HG02885 (cell line): Measurements from ENCODE around the gene USP47.

ENCODE experiments used
- ATAC-seq: cut with Tn5 transposase; IDR thresholded peaks from one replicate; pipeline ENCODE4 v1.9.1; 2021; ENCODE audit warnings: mild to moderate bottlenecking; ENCODE audit not compliant: unreplicated experiment, poor library complexity

The USP47 gene

GRCh38 chr11:11989774-11990744 lies 148.3 kb downstream of the USP47 start:
- no peak for ATAC-seq

DNA sequence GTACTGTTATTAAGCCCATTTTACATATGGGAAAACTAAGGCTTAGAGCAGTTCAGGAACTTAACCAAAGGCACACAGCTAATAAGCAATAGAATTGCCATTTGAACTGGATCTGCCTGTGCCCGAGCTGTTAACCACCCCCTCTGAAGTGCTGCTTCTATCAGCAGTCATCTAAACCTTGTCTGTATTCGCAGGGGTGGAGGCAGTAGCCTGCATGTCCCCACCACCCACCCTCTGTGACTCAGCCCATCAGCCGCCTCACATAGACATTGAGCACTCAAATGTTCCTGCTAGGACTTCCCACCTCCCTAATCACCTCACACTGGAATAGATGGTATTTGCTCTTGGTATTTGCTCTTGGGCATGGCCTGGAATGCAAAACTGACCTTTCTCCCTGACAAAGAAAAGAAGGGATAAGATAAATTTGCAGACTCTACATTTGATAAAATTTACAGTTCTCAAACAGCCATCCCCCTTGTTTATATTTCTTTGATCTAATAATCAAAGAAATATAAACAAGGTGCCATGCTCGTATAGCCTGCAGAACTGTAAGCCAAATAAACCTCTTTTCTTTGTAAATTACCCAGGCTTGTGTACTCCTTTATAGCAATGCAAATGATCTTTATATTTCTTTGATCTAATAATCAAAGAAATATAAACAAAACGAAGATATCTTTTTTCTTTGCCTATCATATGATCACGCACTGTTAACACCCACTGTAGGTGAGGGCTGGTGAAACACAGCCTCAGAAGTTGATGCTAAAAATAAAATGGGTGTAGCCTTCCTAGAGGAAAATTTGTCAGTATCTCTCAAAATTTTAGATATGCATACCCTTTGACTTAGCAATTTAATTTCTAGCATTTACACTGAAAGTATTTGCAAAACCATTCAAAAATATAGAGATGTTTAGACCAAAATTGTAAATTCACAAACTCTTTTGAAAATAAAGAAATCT lies 150.8 kb downstream of the USP47 start:
- no peak for ATAC-seq

GRCh38 chr11:11993839-11994238 lies 152.1 kb downstream of the USP47 start:
- no peak for ATAC-seq

DNA sequence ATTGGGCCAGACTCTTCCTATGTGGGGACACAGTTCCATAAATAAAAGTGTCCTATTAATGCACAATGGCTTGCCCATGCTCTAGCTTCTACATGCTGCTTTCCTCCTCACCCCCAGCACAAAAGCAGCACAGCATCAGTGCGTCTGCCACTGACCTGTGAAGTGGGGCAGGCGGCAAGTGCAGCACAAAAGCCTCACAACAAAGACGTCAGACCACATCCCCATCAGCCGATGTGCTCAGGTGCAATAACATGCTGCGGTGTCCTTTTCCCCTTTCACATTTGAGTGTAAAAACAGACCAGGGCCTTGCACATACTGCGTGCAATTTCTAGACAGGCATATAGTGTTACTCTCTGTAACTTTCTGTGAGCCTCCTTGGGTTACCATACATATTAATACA lies 153.8 kb downstream of the USP47 start:
- no peak for ATAC-seq

DNA sequence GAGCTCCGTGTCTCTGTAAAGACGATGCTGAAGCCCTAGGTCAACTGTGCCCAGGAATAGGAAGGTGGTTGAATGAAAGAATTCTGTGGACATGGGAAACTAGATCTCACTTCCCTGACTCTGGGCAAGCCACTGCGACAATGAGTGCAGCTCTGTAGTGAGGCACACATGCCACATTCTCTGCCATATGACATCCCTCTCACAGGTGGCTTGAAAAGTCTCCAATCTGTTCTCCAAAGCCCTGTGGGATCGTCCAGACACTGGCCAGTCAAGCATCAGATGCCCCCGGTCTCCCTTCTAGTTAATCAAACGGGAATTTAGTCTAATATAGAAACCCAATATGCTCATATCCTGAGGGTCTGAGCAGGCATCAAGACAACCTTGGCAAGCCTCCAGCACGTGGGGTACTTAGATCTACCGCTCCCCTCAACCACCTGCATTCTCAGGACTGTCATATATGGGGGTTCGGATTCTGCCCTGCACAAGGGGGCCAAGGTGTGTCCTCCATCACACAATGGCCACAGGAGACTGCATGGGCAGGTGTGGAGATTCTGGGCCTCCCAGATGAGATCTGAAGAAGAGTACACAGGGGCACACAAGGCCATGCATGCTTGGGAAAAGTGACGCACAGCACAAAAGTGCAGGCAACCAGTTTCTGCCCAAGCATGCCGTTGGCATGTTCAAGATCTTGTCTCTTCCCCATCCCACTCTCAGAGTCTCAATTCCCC lies 154.7 kb downstream of the USP47 start:
- ATAC-seq = no peak

DNA sequence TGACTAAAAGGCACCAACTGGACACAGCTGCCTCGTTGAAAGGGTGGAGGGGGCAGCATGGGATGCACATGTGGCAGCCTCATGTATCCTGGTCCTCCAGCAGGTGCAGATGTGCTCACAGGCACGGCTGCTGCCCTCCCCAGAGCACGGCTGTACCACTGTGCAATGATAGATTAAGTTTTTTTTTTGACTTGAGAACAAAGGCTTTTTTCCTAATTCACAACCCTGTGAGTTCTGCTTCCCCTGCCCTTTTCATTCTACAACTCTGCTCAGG lies 155.2 kb downstream of the USP47 start:
- ATAC-seq = no peak

DNA sequence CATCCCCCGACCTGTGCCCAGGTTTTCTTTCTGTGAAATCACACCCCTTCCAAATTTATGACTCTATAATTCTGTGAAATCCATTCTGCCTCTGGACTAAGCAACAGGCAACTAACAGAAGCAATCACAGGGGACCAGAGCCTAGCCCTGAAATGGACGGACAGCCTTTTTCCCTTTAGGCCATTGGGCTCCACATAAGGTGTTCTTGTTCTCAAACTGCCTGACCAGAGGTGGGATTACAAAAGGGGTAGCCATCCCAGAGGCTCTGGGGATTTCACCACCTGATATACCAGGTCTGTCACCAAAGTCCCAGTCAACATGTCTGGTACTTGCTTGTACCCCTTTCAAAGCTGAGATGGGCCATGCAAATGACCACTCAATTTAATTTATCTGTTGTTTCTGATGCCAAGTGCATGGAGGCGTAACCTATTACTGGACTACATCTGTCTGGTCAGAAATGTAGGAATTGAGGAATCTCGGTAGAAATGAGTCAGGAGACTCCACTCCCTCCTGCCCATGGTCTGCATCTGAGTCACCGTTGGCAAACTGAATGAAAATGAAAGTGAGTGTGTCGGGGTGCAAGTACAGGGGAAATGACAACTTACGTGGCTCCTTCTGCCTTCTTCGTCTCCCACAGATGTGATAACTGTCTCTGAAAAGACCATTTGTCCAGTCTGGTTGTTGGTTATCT lies 156.5 kb downstream of the USP47 start:
- no peak for ATAC-seq

DNA sequence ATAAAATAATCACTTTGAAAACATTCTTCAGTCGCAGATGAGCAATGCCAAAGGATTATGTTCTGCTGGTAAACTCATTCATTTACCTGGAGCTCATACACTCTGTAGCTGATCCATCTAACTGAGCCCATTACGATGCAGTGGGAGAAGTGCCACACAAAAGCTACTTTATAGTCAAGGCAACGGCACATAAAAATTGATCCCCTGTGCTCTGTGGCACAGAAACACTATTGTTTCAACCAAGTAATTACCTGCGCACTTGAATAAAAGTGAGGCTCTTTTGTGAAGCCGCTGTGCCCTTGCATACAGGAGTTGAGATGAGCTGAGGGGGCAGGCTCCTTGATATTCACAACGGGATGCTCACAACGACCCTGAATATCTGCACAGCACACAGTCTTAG lies 159.4 kb downstream of the USP47 start:
- no peak for ATAC-seq

DNA sequence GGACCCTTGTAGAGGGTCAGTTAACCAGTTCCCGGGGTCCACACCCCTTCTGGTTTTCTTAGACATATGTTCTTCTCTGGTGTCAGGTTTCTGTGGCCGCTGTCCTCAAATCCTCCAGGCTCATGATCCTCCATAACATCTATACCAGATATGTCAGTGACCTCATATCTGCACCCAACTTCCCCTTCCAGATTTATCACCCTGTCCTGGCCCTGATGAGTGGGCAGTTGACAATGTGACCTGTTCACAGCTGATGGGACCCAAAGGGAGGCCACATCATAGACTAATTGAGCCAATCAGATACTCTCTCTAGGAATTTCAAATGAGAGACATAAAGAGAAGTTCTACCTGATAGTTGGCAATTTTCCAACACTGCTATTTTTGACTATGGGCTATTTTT lies 161.6 kb downstream of the USP47 start:
- no peak for ATAC-seq

DNA sequence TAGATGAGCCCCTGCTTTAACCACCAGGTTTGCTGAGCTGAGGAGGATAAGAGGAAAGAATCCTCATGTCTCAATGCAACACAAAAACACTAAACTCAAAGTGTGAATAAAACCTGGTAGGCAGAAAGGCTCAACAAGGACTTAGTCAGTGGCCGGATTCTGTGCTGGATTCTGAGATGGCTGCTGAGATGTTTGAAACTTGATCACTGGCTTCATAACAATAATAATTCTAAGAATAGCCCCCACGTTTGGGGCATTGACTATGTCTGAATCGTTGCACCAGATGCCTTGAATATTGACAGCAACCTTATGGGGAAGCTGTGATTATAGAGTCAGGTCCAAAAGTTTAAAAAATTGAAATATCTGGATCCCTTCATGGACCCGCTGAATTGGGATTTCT lies 162.0 kb downstream of the USP47 start:
- no peak for ATAC-seq

- no peak for ATAC-seq
These were observed 163.3 kb downstream of the USP47 start for GRCh38 chr11:12005061-12005460.

- ATAC-seq = no peak
These were observed 163.7 kb downstream of the USP47 start for GRCh38 chr11:12005476-12005875.

DNA sequence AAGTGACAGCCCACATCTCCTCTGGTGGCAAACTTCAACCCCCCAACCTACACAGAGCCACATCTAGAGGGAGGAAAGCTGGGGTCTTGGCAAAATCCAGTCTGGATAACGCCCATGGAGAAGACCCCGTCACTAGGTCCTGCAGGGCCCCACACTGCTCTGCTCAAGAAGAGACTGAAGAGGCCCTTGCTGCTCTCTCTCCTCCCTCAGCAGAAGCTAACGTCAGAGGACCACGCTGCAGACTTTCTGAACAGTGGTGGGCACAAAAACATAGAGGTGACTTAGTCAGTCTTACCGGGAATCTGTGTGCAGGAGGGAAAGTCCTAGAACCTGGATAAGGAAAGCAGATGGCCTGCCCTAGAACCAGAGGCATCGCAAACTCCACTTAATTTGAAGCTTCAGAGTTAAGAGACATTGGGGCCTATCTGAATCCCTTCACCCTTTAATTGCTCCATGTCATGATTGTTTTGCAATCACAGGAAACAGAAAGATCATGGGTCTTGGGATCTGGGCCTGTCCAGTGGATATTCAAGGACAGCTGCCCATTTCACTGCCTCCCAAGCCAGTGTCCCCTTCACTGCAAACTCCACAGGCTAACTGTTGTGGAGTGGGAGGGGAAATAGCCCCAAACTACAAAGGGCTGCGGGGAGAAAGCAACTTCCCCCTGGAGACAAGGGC lies 164.9 kb downstream of the USP47 start:
- ATAC-seq = no peak

- no peak for ATAC-seq
These were observed 165.4 kb downstream of the USP47 start for GRCh38 chr11:12007230-12007593.

DNA sequence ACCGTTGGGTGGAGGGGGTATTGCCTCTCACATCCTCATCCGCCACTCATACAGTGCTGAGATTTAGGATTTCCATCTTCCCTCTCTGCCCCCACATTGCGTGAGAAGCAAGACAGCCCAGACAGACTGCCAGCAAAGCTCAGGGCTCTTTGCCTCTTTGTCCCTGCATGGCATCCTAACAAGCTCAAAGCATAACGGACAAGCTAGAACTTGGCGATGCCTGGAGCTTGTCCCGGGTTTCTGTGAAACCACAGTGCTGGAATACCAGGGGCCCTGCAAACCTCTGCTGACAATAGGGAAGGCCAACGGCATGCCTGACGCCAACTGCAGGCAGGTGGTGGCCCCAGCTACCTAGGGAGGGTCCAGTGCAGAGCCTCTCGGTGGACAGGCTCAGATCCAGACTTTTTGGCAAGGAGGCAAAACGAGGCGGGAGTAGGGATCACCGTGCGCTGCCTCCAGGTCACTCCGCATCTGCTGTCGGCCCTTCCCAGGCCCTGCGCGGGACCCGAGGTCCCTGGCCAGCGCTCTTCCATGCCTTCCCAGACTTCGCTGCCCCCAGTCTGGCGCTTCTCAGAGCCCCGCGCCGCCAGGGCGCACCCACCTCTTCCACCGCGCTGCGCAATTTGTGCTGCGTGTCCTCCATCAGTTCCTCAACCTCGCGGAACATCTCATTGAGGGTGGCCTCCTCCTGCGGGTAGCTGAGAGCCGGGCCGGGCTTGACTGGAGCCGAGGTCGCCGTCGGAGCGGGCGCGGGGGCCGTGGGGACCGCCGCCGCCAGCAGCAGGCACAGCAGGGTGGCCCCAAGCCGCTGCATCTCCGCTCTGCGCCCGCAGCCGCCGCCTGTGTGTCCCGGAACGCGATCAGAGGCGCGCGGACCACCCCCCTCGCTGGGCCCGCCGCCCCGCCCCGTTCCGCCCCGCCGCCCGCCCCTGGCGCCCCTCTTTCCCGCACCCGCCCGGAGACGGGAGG lies 166.3 kb downstream of the USP47 start, which contains the start of gene DKK3:
DKK3 (minus strand) TSS at position 858 of the 969 bp plus-strand sequence; CDS start at position 814, 44 bp downstream.
- no peak for ATAC-seq
